B cell (primary cell): Measurements from ENCODE around the gene PCDH10.

ENCODE experiments used
- EZH2 ChIP-seq: IDR thresholded peaks from 2 replicates; pipeline ENCODE4 v1.6.1; 2012; ENCODE audit warnings: borderline replicate concordance, low read depth, mild to moderate bottlenecking, moderate library complexity, low read length; ENCODE audit not compliant: insufficient read depth, poor library complexity, severe bottlenecking
- TF ChIP-seq, protein P1 (sequence below): fragments of 200-600 bp; IDR thresholded peaks from one replicate; pipeline ENCODE4 v1.8.0; 2022; ENCODE audit warnings: antibody characterized with exemption, mild to moderate bottlenecking

DNA sequence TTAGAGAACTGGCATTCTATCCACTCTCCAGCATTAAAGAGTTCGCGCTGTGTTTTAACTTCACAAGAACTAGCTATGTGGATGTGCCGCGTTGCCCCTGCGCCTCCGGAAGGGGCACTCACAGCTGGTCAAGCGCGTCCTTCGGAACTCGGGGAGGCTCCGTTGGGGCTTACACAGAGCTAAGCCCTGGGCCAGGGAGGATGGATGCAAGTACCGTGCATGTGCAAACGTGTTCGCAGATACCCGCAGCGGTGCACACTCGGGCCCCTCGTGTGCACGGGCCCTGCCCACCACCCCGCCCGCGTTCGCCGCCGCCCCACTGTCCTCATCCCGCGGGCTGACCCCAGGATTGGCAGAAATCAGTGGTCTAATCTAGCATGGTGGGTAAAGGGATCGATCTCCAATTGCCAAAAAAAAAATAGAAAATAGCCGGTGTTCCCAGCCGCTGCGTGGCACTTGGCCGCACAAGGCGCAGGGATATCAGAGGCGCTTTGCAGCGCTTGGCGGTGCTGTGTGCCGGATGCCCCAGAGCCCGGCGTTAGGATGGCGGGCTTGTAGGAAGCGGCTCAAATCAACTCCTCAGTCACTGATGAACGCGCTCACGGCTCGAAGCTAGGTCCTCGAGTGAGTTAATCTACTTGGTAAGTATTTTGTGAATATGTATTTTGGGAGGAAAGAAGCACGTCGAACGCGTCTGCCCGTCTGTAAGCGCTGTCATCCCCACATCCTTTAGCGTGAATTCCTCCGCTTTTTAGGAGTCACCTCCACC is 989 bp upstream of the PCDH10 start:
- TF ChIP-seq, protein P1, sequence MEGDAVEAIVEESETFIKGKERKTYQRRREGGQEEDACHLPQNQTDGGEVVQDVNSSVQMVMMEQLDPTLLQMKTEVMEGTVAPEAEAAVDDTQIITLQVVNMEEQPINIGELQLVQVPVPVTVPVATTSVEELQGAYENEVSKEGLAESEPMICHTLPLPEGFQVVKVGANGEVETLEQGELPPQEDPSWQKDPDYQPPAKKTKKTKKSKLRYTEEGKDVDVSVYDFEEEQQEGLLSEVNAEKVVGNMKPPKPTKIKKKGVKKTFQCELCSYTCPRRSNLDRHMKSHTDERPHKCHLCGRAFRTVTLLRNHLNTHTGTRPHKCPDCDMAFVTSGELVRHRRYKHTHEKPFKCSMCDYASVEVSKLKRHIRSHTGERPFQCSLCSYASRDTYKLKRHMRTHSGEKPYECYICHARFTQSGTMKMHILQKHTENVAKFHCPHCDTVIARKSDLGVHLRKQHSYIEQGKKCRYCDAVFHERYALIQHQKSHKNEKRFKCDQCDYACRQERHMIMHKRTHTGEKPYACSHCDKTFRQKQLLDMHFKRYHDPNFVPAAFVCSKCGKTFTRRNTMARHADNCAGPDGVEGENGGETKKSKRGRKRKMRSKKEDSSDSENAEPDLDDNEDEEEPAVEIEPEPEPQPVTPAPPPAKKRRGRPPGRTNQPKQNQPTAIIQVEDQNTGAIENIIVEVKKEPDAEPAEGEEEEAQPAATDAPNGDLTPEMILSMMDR: no peak
- no peak for TF ChIP-seq EZH2
